GM12878 (cell line): ENCODE data around the gene KMT2E.

ENCODE experiments used
- ESRRA ChIP-seq: IDR thresholded peaks from 2 replicates; pipeline ENCODE4 v1.6.1; 2012; ENCODE audit warnings: mild to moderate bottlenecking, low read length, improper control_type of control experiment
- EZH2 ChIP-seq: IDR thresholded peaks from 2 replicates; pipeline ENCODE4 v1.6.1; 2012; ENCODE audit warnings: low read depth, mild to moderate bottlenecking, control low read depth, inconsistent platforms, low read length, borderline replicate concordance; ENCODE audit not compliant: control insufficient read depth
- NFYB ChIP-seq: IDR thresholded peaks from 2 replicates; pipeline ENCODE4 v1.6.1; 2011; ENCODE audit warnings: low read depth, mild to moderate bottlenecking, low read length, improper control_type of control experiment, moderate library complexity; ENCODE audit not compliant: insufficient read depth
- PAX5 ChIP-seq: IDR thresholded peaks from 2 replicates; pipeline ENCODE4 v1.6.1; 2011; ENCODE audit warnings: low read depth, low read length, borderline replicate concordance
- POLR2AphosphoS2 ChIP-seq: IDR thresholded peaks from 2 replicates; pipeline ENCODE4 v1.6.1; 2011; ENCODE audit warnings: low read depth, mild to moderate bottlenecking, low read length, improper control_type of control experiment, moderate library complexity
- TCF12 ChIP-seq: IDR thresholded peaks from 2 replicates; pipeline ENCODE4 v1.6.1; 2011; ENCODE audit warnings: low read depth, mild to moderate bottlenecking, low read length
- TF ChIP-seq, protein P1 (sequence below): IDR thresholded peaks from 2 replicates; pipeline ENCODE4 v1.6.1; 2012; ENCODE audit warnings: improper control_type of control experiment, low read depth, low read length; ENCODE audit not compliant: insufficient replicate concordance
- TF ChIP-seq, protein P2 (sequence below): IDR thresholded peaks from 2 replicates; pipeline ENCODE4 v1.6.1; 2011; ENCODE audit warnings: low read depth, low read length, improper control_type of control experiment, borderline replicate concordance
- TF ChIP-seq, protein P3 (sequence below), 3 experiments: IDR thresholded peaks in 2 of 3; conservative IDR thresholded peaks in 1 of 3; 2 replicates each; pipeline ENCODE4 v1.5.1; 2011; ENCODE audit warnings: low read depth in 3 of 3, low read length in 3 of 3, mild to moderate bottlenecking in 3 of 3, control low read depth in 2 of 3, moderate library complexity in 2 of 3, inconsistent platforms in 1 of 3, mixed read lengths in 1 of 3; ENCODE audit not compliant: control insufficient read depth in 2 of 3, insufficient read depth in 1 of 3; ENCODE audit errors: extremely low read depth in 1 of 3
- TF ChIP-seq, protein P4 (sequence below): IDR thresholded peaks from 2 replicates; pipeline ENCODE4 v1.6.1; 2012; ENCODE audit warnings: low read depth, low read length, improper control_type of control experiment
- TF ChIP-seq, protein P5 (sequence below): IDR thresholded peaks from 2 replicates; pipeline ENCODE4 v1.6.1; 2011; ENCODE audit warnings: low read depth, mild to moderate bottlenecking, low read length, moderate library complexity, borderline replicate concordance; ENCODE audit errors: extremely low read depth

DNA sequence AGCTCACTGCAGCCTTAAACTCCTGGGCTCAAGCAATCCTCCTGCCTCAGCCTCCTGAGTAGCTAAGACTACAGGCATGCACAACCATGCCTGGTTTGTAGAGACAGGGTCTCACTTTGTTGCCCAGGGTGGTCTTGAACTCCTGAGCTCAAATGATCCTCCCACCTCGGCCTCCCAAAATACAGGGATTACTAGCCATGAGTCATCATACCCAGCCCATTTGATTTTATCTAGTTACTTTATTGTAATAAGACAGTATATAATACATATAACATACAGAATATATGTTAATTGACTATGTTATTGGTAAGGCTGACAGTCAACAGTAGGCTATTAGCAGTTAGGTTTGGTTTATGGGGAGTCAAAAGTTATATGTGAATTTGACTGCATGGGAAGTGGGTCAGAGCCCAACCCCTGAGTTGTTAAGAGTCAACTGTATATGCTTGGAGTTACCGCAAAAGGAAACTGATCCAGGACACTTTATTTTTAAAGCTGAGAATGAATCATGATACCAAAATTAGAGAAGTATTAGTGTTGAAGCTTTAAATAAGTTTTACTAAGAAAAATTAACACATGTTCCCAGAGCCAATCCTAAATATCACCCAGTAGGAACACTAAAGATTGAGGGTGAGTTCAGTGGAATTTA lies 20.7 kb upstream of the KMT2E start:
- TF ChIP-seq ESRRA (no peak), TCF12 (no peak), EZH2 (no peak), POLR2AphosphoS2 (no peak), NFYB (no peak), PAX5 (no peak)
- TF ChIP-seq, protein P1, sequence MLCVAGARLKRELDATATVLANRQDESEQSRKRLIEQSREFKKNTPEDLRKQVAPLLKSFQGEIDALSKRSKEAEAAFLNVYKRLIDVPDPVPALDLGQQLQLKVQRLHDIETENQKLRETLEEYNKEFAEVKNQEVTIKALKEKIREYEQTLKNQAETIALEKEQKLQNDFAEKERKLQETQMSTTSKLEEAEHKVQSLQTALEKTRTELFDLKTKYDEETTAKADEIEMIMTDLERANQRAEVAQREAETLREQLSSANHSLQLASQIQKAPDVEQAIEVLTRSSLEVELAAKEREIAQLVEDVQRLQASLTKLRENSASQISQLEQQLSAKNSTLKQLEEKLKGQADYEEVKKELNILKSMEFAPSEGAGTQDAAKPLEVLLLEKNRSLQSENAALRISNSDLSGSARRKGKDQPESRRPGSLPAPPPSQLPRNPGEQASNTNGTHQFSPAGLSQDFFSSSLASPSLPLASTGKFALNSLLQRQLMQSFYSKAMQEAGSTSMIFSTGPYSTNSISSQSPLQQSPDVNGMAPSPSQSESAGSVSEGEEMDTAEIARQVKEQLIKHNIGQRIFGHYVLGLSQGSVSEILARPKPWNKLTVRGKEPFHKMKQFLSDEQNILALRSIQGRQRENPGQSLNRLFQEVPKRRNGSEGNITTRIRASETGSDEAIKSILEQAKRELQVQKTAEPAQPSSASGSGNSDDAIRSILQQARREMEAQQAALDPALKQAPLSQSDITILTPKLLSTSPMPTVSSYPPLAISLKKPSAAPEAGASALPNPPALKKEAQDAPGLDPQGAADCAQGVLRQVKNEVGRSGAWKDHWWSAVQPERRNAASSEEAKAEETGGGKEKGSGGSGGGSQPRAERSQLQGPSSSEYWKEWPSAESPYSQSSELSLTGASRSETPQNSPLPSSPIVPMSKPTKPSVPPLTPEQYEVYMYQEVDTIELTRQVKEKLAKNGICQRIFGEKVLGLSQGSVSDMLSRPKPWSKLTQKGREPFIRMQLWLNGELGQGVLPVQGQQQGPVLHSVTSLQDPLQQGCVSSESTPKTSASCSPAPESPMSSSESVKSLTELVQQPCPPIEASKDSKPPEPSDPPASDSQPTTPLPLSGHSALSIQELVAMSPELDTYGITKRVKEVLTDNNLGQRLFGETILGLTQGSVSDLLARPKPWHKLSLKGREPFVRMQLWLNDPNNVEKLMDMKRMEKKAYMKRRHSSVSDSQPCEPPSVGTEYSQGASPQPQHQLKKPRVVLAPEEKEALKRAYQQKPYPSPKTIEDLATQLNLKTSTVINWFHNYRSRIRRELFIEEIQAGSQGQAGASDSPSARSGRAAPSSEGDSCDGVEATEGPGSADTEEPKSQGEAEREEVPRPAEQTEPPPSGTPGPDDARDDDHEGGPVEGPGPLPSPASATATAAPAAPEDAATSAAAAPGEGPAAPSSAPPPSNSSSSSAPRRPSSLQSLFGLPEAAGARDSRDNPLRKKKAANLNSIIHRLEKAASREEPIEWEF = no peak
- TF ChIP-seq, protein P2, sequence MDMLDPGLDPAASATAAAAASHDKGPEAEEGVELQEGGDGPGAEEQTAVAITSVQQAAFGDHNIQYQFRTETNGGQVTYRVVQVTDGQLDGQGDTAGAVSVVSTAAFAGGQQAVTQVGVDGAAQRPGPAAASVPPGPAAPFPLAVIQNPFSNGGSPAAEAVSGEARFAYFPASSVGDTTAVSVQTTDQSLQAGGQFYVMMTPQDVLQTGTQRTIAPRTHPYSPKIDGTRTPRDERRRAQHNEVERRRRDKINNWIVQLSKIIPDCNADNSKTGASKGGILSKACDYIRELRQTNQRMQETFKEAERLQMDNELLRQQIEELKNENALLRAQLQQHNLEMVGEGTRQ = no peak
- TF ChIP-seq, protein P3, sequence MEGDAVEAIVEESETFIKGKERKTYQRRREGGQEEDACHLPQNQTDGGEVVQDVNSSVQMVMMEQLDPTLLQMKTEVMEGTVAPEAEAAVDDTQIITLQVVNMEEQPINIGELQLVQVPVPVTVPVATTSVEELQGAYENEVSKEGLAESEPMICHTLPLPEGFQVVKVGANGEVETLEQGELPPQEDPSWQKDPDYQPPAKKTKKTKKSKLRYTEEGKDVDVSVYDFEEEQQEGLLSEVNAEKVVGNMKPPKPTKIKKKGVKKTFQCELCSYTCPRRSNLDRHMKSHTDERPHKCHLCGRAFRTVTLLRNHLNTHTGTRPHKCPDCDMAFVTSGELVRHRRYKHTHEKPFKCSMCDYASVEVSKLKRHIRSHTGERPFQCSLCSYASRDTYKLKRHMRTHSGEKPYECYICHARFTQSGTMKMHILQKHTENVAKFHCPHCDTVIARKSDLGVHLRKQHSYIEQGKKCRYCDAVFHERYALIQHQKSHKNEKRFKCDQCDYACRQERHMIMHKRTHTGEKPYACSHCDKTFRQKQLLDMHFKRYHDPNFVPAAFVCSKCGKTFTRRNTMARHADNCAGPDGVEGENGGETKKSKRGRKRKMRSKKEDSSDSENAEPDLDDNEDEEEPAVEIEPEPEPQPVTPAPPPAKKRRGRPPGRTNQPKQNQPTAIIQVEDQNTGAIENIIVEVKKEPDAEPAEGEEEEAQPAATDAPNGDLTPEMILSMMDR (IDR thresholded peaks at IDR 0.05 in 2 of 3, conservative IDR thresholded peaks at IDR 0.05 in 1 of 3; ENCODE audit: control insufficient read depth in 2 of 3, extremely low read depth in 1 of 3, insufficient read depth in 1 of 3, low read depth in 3 of 3, low read length in 3 of 3) = no peak
- TF ChIP-seq, protein P4, sequence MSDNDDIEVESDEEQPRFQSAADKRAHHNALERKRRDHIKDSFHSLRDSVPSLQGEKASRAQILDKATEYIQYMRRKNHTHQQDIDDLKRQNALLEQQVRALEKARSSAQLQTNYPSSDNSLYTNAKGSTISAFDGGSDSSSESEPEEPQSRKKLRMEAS = no peak
- TF ChIP-seq, protein P5, sequence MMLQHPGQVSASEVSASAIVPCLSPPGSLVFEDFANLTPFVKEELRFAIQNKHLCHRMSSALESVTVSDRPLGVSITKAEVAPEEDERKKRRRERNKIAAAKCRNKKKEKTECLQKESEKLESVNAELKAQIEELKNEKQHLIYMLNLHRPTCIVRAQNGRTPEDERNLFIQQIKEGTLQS = no peak
